Stimulated activated CD8-positive, alpha-beta memory T cell treated with anti-CD3 and anti-CD28 coated beads, Interleukin-7, amount 100 ng/mL, for 4 hours (primary cell): ENCODE results near the gene ENGASE.

Source experiments
- DNase-seq, 2 donors: peaks; one replicate each; pipeline ENCODE4 v3.0.0-alpha.2; 2020; ENCODE audit warnings: low read depth in 2 of 2

Gene ENGASE

GRCh38 chr17:79093270-79093669 is 18.6 kb downstream of the ENGASE start:
- DNase-seq, result no peak

GRCh38 chr17:79094261-79094660 is 19.6 kb downstream of the ENGASE start:
- no peak for DNase-seq

GRCh38 chr17:79095345-79096055 is 20.9 kb downstream of the ENGASE start:
- no peak for DNase-seq

GRCh38 chr17:79096477-79096876 is 21.9 kb downstream of the ENGASE start:
- no peak for DNase-seq

- DNase-seq, result no peak
Measured at GRCh38 chr17:79097226-79098055, 22.8 kb downstream of the ENGASE start.

- no peak for DNase-seq
Measured at GRCh38 chr17:79098282-79098867, 23.8 kb downstream of the ENGASE start.

GRCh38 chr17:79100405-79100804 is 25.8 kb downstream of the ENGASE start:
- DNase-seq, result no peak

GRCh38 chr17:79101111-79101673 is 26.6 kb downstream of the ENGASE start:
- DNase-seq, result no peak

- no peak for DNase-seq
Measured at GRCh38 chr17:79102214-79102613, 27.6 kb downstream of the ENGASE start.

GRCh38 chr17:79104898-79105600 is 30.4 kb downstream of the ENGASE start:
- DNase-seq, result no peak

- no peak for DNase-seq
Measured at GRCh38 chr17:79105937-79106336, 31.3 kb downstream of the ENGASE start.

- DNase-seq, result no peak
Measured at GRCh38 chr17:79106958-79107357, 32.3 kb downstream of the ENGASE start.

- DNase-seq, result no peak
Measured at GRCh38 chr17:79107499-79108231, 33.0 kb downstream of the ENGASE start.

GRCh38 chr17:79108232-79108850 is 33.7 kb downstream of the ENGASE start:
- DNase-seq, result no peak

GRCh38 chr17:79108870-79109269 is 34.2 kb downstream of the ENGASE start:
- DNase-seq, result no peak

- no peak for DNase-seq
Measured at GRCh38 chr17:79109584-79109983, 35.0 kb downstream of the ENGASE start.

- DNase-seq, result no peak
Measured at GRCh38 chr17:79111097-79111496, 36.5 kb downstream of the ENGASE start.

- DNase-seq, result no peak
Measured at GRCh38 chr17:79112471-79112870, 37.8 kb downstream of the ENGASE start.

GRCh38 chr17:79113699-79114457 is 39.3 kb downstream of the ENGASE start:
- DNase-seq, result no peak
